ENCODE data around the gene KATNAL2.

Gene KATNAL2

GRCh38 chr18:47054369-47054768, 137.0 kb downstream of the KATNAL2 start:
- TF ChIP-seq, protein P1, sequence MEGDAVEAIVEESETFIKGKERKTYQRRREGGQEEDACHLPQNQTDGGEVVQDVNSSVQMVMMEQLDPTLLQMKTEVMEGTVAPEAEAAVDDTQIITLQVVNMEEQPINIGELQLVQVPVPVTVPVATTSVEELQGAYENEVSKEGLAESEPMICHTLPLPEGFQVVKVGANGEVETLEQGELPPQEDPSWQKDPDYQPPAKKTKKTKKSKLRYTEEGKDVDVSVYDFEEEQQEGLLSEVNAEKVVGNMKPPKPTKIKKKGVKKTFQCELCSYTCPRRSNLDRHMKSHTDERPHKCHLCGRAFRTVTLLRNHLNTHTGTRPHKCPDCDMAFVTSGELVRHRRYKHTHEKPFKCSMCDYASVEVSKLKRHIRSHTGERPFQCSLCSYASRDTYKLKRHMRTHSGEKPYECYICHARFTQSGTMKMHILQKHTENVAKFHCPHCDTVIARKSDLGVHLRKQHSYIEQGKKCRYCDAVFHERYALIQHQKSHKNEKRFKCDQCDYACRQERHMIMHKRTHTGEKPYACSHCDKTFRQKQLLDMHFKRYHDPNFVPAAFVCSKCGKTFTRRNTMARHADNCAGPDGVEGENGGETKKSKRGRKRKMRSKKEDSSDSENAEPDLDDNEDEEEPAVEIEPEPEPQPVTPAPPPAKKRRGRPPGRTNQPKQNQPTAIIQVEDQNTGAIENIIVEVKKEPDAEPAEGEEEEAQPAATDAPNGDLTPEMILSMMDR (IDR thresholded peaks at IDR 0.05; ENCODE audit: low read depth, low read length), result no peak

DNA sequence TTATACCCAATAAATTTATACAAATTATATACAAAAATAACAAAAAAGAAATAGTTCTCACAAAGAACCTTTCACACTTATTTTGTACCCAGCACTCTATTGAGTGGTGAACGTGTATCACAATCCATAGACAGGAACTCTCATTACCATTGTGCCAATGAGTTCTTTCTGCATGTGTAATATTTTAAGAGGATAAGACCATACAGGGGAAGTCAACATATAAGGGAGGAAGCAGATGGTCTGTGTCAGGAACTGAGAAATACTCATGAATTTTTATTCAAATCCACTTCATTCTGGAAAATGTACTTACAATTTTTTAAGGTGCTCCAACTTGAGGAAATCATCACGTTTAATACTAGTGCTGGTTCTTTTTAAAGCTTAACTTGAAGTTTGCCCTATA, 145.1 kb downstream of the KATNAL2 start:
- no peak for DNase-seq (ENCODE audit: low read depth in 2 of 2)
- TF ChIP-seq, protein P1 (IDR thresholded peaks at IDR 0.05; ENCODE audit: low read depth, low read length), result no peak
- no peak overlapping the region for H3K4me3 ChIP-seq (replicated peaks in 1 of 2; ENCODE audit: low read depth in 2 of 2, low read length in 2 of 2)

More at GRCh38 chr18:47054369-47054768, 137.0 kb downstream of the KATNAL2 start:
- H3K4me3 ChIP-seq (replicated peaks in 1 of 2; ENCODE audit: low read depth in 2 of 2, low read length in 2 of 2), result no peak overlapping the region
- DNase-seq (ENCODE audit: low read depth in 2 of 2), result no peak

GRCh38 chr18:47063096-47063495, 145.7 kb downstream of the KATNAL2 start:
- H3K4me3 ChIP-seq (replicated peaks in 1 of 2; ENCODE audit: low read depth in 2 of 2, low read length in 2 of 2), result no peak overlapping the region
- DNase-seq (ENCODE audit: low read depth in 2 of 2), result no peak
- TF ChIP-seq, protein P1 (IDR thresholded peaks at IDR 0.05; ENCODE audit: low read depth, low read length), result no peak

DNA sequence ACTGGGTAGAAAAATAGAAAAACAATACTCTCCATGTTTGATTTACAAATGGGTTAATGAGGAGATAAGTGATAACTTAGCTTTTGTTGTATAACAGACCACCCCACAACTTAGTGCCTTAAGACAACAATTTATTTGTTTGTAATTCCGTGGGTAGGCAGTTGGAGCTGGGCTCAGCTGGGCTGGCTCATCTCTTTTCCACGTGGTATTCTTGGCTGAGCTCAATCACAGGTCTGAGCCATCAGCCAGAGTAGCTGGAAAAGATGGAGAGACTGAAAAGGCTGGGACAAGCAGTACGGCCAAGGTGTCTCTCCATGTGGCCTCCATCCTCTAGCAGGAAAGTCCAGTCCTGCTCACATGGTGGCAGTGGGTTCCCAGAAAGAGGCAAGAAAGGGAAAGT, 150.2 kb downstream of the KATNAL2 start:
- TF ChIP-seq, protein P1 (IDR thresholded peaks at IDR 0.05; ENCODE audit: low read depth, low read length), result no peak
- no peak for DNase-seq (ENCODE audit: low read depth in 2 of 2)
- H3K4me3 ChIP-seq (replicated peaks in 1 of 2; ENCODE audit: low read depth in 2 of 2, low read length in 2 of 2), result no peak overlapping the region

- H3K4me3 ChIP-seq (replicated peaks in 1 of 2; ENCODE audit: low read depth in 2 of 2, low read length in 2 of 2), result no peak overlapping the region
- TF ChIP-seq, protein P1 (IDR thresholded peaks at IDR 0.05; ENCODE audit: low read depth, low read length), result no peak
- DNase-seq (ENCODE audit: low read depth in 2 of 2), result peak in 1 of 2 donors; percentile 29
These were observed 157.9 kb downstream of the KATNAL2 start for GRCh38 chr18:47075098-47075883.

- DNase-seq (ENCODE audit: low read depth in 2 of 2), result no peak
- TF ChIP-seq, protein P1 (IDR thresholded peaks at IDR 0.05; ENCODE audit: low read depth, low read length), result no peak
These were observed 159.7 kb downstream of the KATNAL2 start for GRCh38 chr18:47077111-47077510.

More at GRCh38 chr18:47077111-47077510, 159.7 kb downstream of the KATNAL2 start:
- H3K4me3 ChIP-seq (replicated peaks in 1 of 2; ENCODE audit: low read depth in 2 of 2, low read length in 2 of 2), result no peak overlapping the region
